ENCODE results near the gene ANK3. TPM values are rescaled to one million over a fixed set of nuclear protein-coding genes. Genes with fewer than 3 reads are reported as not detected.

Gene ANK3
- total RNA-seq, 4 donors from 2014 or later: 118 to 161 (median 151) TPM

- Histone ChIP-seq H3K9me3 (no peaks in the 10 kb centered on the region), H3K27me3 (no peaks in the 10 kb centered on the region), H3K4me3 (no peak overlapping the region), H3K27ac (no peak overlapping the region), H3K4me1 (no peaks in the 10 kb centered on the region), H3K36me3 (no peaks in the 10 kb centered on the region)
- DNase-seq: no peak
- TF ChIP-seq CTCF (IDR thresholded peaks at IDR 0.05) (no peak), POLR2A (IDR thresholded peaks at IDR 0.05) (no peak)
Measured at GRCh38 chr10:60410970-60411369, 21.3 kb upstream of the ANK3 start.

- Histone ChIP-seq H3K27me3 (no peaks in the 10 kb centered on the region), H3K9me3 (no peaks in the 10 kb centered on the region), H3K36me3 (no peaks in the 10 kb centered on the region), H3K27ac (no peak overlapping the region), H3K4me3 (no peak overlapping the region), H3K4me1 (no peaks in the 10 kb centered on the region)
- TF ChIP-seq POLR2A (IDR thresholded peaks at IDR 0.05): no peak
- TF ChIP-seq CTCF (IDR thresholded peaks at IDR 0.05): no peak
- DNase-seq: no peak
Measured at GRCh38 chr10:60409202-60409601, 19.5 kb upstream of the ANK3 start.

GRCh38 chr10:60406182-60406581 is 16.5 kb upstream of the ANK3 start:
- no peak for TF ChIP-seq CTCF (IDR thresholded peaks at IDR 0.05)
- TF ChIP-seq POLR2A (IDR thresholded peaks at IDR 0.05): no peak
- DNase-seq: no peak
- H3K27me3 ChIP-seq: no peaks in the 10 kb centered on the region
- no peak overlapping the region for H3K4me3 ChIP-seq
- no peak overlapping the region for H3K27ac ChIP-seq
- no peaks in the 10 kb centered on the region for H3K9me3 ChIP-seq
- no peaks in the 10 kb centered on the region for H3K4me1 ChIP-seq
- no peaks in the 10 kb centered on the region for H3K36me3 ChIP-seq

- no peaks in the 10 kb centered on the region for H3K9me3 ChIP-seq
- H3K27me3 ChIP-seq: no peaks in the 10 kb centered on the region
- no peak for DNase-seq
- H3K4me1 ChIP-seq: no peaks in the 10 kb centered on the region
- H3K36me3 ChIP-seq: no peaks in the 10 kb centered on the region
- TF ChIP-seq POLR2A (IDR thresholded peaks at IDR 0.05) (no peak), CTCF (IDR thresholded peaks at IDR 0.05) (no peak)
- no peak overlapping the region for H3K27ac ChIP-seq
- H3K4me3 ChIP-seq: no peak overlapping the region
Measured at GRCh38 chr10:60405172-60405571, 15.5 kb upstream of the ANK3 start.

GRCh38 chr10:60403168-60403873 is 13.6 kb upstream of the ANK3 start:
- TF ChIP-seq CTCF (IDR thresholded peaks at IDR 0.05): no peak
- no peak for TF ChIP-seq POLR2A (IDR thresholded peaks at IDR 0.05)
- no peak overlapping the region for H3K27ac ChIP-seq
- no peak for DNase-seq
- no peaks in the 10 kb centered on the region for H3K4me1 ChIP-seq
- no peaks in the 10 kb centered on the region for H3K9me3 ChIP-seq
- no peaks in the 10 kb centered on the region for H3K36me3 ChIP-seq
- H3K4me3 ChIP-seq: no peak overlapping the region
- no peaks in the 10 kb centered on the region for H3K27me3 ChIP-seq

GRCh38 chr10:60400366-60400765 is 10.7 kb upstream of the ANK3 start:
- H3K4me3 ChIP-seq: no peak overlapping the region
- DNase-seq: no peak
- H3K4me1 ChIP-seq: no peaks in the 10 kb centered on the region

More at GRCh38 chr10:60400366-60400765, 10.7 kb upstream of the ANK3 start:
- H3K27me3 ChIP-seq: no peaks in the 10 kb centered on the region
- H3K9me3 ChIP-seq: no peaks in the 10 kb centered on the region
- H3K27ac ChIP-seq: no peak overlapping the region
- TF ChIP-seq CTCF (IDR thresholded peaks at IDR 0.05): no peak
- TF ChIP-seq POLR2A (IDR thresholded peaks at IDR 0.05): no peak
- no peaks in the 10 kb centered on the region for H3K36me3 ChIP-seq
